SK-N-SH treated with all-trans-retinoic acid at 6 μM for 48 hours (cell line): ENCODE measurements around the gene TUSC7.

Source experiments
- ARNTL ChIP-seq: fragments of 450-650 bp; formaldehyde crosslinking; IDR thresholded peaks from 2 replicates; pipeline ENCODE4 v1.5.0; 2020; ENCODE audit warnings: low read depth, mild to moderate bottlenecking, moderate library complexity, borderline replicate concordance
- ESRRG ChIP-seq: fragments of 250-450 bp; sonication (Bioruptor Pico); IDR thresholded peaks from 2 replicates; pipeline ENCODE4 v1.6.1; 2021; ENCODE audit warnings: mild to moderate bottlenecking
- ISL1 ChIP-seq: fragments of 250-450 bp; sonication (Bioruptor Pico); IDR thresholded peaks from 2 replicates; pipeline ENCODE4 v2.1.2; 2022; ENCODE audit warnings: mild to moderate bottlenecking, moderate library complexity
- SNAI2 ChIP-seq: fragments of 250-450 bp; sonication (Bioruptor Pico); IDR thresholded peaks from 2 replicates; pipeline ENCODE4 v1.5.0; 2020; ENCODE audit warnings: mild to moderate bottlenecking, moderate library complexity
- TCF4 ChIP-seq: fragments of 250-450 bp; sonication (Bioruptor Pico); IDR thresholded peaks from 2 replicates; pipeline ENCODE4 v1.8.0; 2021; ENCODE audit warnings: mild to moderate bottlenecking, moderate library complexity, borderline replicate concordance
- ZC3H10 ChIP-seq: fragments of 250-450 bp; sonication (Bioruptor Pico); IDR thresholded peaks from 2 replicates; pipeline ENCODE4 v1.5.1; 2021; ENCODE audit warnings: mild to moderate bottlenecking, moderate library complexity
- ZFP3 ChIP-seq: fragments of 250-450 bp; sonication (Bioruptor Pico); IDR thresholded peaks from 2 replicates; pipeline ENCODE4 v1.5.0; 2020; ENCODE audit warnings: mild to moderate bottlenecking, moderate library complexity
- ZFP30 ChIP-seq: fragments of 450-650 bp; formaldehyde crosslinking; IDR thresholded peaks from 2 replicates; pipeline ENCODE4 v1.5.0; 2022; ENCODE audit warnings: mild to moderate bottlenecking, moderate library complexity
- ZNF565 ChIP-seq: fragments of 450-650 bp; formaldehyde crosslinking; conservative IDR thresholded peaks from 2 replicates; pipeline ENCODE4 v1.5.0; 2020; ENCODE audit warnings: low read depth, mild to moderate bottlenecking, moderate library complexity
- TF ChIP-seq, protein P1 (sequence below): fragments of 250-450 bp; sonication (Bioruptor Pico); IDR thresholded peaks from 2 replicates; pipeline ENCODE4 v1.8.0; 2020; ENCODE audit warnings: mild to moderate bottlenecking, moderate library complexity, borderline replicate concordance
- TF ChIP-seq, protein P2 (sequence below): fragments of 250-450 bp; sonication (Bioruptor Pico); IDR thresholded peaks from 2 replicates; pipeline ENCODE4 v1.5.1; 2020; ENCODE audit warnings: low read depth, mild to moderate bottlenecking, moderate library complexity
- TF ChIP-seq, protein P3 (sequence below): fragments of 250-450 bp; sonication (Bioruptor Pico); IDR thresholded peaks from 2 replicates; pipeline ENCODE4 v1.8.0; 2021; ENCODE audit warnings: low read depth, mild to moderate bottlenecking, moderate library complexity, borderline replicate concordance

DNA sequence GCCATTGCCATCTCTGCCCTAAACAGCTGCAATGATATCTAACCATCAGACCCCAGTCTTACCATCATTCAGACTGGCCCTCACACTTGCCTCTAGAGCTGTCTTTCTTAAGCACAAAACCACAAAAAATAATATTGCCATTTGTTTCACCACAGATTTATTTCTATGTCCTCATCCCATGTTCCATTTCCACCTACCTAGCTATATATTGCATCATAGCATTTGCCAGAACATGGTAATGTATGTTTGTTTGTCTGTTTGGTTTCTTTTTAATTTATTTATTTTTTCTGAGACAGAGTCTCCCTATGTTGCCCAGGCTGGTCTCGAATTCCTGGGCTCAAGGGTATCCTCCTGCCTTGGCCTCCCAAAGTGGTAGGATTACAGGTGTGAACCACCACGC is 18.5 kb upstream of the TUSC7 start:
- no peak for TF ChIP-seq ZFP30 (CRISPR knock-in tag)
- TF ChIP-seq ZC3H10, result no peak
- no peak for TF ChIP-seq ISL1
- no peak for TF ChIP-seq TCF4
- TF ChIP-seq ZNF565 (CRISPR knock-in tag), result no peak
- TF ChIP-seq, protein P1, sequence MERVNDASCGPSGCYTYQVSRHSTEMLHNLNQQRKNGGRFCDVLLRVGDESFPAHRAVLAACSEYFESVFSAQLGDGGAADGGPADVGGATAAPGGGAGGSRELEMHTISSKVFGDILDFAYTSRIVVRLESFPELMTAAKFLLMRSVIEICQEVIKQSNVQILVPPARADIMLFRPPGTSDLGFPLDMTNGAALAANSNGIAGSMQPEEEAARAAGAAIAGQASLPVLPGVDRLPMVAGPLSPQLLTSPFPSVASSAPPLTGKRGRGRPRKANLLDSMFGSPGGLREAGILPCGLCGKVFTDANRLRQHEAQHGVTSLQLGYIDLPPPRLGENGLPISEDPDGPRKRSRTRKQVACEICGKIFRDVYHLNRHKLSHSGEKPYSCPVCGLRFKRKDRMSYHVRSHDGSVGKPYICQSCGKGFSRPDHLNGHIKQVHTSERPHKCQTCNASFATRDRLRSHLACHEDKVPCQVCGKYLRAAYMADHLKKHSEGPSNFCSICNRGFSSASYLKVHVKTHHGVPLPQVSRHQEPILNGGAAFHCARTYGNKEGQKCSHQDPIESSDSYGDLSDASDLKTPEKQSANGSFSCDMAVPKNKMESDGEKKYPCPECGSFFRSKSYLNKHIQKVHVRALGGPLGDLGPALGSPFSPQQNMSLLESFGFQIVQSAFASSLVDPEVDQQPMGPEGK, result no peak
- TF ChIP-seq, protein P2, sequence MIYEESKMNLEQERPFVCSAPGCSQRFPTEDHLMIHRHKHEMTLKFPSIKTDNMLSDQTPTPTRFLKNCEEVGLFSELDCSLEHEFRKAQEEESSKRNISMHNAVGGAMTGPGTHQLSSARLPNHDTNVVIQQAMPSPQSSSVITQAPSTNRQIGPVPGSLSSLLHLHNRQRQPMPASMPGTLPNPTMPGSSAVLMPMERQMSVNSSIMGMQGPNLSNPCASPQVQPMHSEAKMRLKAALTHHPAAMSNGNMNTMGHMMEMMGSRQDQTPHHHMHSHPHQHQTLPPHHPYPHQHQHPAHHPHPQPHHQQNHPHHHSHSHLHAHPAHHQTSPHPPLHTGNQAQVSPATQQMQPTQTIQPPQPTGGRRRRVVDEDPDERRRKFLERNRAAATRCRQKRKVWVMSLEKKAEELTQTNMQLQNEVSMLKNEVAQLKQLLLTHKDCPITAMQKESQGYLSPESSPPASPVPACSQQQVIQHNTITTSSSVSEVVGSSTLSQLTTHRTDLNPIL, result no peak
- no peak for TF ChIP-seq ESRRG (CRISPR knock-in tag)
- TF ChIP-seq, protein P3, sequence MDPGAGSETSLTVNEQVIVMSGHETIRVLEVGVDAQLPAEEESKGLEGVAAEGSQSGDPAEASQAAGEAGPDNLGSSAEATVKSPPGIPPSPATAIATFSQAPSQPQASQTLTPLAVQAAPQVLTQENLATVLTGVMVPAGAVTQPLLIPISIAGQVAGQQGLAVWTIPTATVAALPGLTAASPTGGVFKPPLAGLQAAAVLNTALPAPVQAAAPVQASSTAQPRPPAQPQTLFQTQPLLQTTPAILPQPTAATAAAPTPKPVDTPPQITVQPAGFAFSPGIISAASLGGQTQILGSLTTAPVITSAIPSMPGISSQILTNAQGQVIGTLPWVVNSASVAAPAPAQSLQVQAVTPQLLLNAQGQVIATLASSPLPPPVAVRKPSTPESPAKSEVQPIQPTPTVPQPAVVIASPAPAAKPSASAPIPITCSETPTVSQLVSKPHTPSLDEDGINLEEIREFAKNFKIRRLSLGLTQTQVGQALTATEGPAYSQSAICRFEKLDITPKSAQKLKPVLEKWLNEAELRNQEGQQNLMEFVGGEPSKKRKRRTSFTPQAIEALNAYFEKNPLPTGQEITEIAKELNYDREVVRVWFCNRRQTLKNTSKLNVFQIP (CRISPR knock-in tag), result no peak
- TF ChIP-seq ZFP3 (CRISPR knock-in tag), result no peak
- TF ChIP-seq SNAI2, result no peak
- TF ChIP-seq ARNTL, result no peak
